Erythroblast (primary cell): ENCODE data around the gene VSIG4.

ENCODE experiments used
- GATA1 ChIP-seq: IDR thresholded peaks from 2 replicates; pipeline ENCODE4 v1.6.1; 2011; ENCODE audit warnings: low read depth, mild to moderate bottlenecking, control low read depth, low read length, moderate library complexity
- POLR2A ChIP-seq: IDR thresholded peaks from 2 replicates; pipeline ENCODE4 v1.6.1; 2011; ENCODE audit warnings: mild to moderate bottlenecking, low read length

DNA sequence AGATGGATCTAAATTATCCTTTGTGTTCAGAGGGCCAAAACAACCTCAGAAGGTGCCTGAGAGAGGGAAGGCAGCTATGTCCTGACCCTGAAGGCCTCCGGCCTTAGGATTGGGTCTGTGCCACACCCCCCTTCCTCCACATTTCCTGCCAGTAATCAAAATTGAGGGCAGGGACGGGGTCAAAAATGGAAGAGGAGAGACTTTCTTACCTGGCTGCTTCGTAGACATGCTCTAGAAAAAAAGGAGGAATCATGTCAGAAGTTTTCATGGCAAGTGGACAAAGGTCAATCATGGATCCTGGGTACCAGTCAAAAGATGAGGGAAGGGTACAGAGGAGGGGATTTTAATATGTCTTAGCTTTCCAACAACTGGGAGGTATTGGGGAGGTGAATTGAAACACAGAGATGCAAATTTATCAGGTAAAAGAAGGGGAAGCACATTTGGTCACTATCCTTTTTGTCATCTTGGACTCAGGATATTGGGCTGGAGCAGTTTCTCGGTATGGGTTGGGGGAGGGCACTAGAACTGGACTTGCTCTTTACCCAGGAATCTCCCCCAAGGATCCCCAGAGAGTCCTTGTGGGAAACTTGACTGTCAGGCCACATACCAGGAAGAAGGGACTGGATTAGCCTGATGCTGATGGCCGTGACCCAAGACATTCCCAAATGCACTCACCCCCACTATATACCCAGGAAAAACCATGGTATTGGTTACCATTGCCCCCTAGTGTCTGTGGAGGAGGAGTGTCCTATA, 17.1 kb downstream of the VSIG4 start:
- TF ChIP-seq POLR2A (no peak), GATA1 (no peak)
